ENCODE data around the gene SUGP1.

SUGP1 gene

GRCh38 chr19:19294914-19295313, 25.4 kb downstream of the SUGP1 start:
- no peak for DNase-seq

- no peak for DNase-seq
Measured at GRCh38 chr19:19292607-19293006, 27.7 kb downstream of the SUGP1 start.

GRCh38 chr19:19285686-19286085, 34.6 kb downstream of the SUGP1 start:
- DNase-seq, result no peak

- DNase-seq, result no peak
Measured at GRCh38 chr19:19280561-19280960, 39.7 kb downstream of the SUGP1 start.

GRCh38 chr19:19279853-19280252, 40.5 kb downstream of the SUGP1 start:
- DNase-seq, result no peak

GRCh38 chr19:19279062-19279612, 41.2 kb downstream of the SUGP1 start:
- DNase-seq, result no peak

GRCh38 chr19:19278315-19278714, 42.0 kb downstream of the SUGP1 start:
- no peak for DNase-seq

- DNase-seq, result no peak
Measured at GRCh38 chr19:19276851-19277250, 43.5 kb downstream of the SUGP1 start.

- no peak for DNase-seq
Measured at GRCh38 chr19:19276386-19276785, 43.9 kb downstream of the SUGP1 start.

GRCh38 chr19:19274716-19275565, 45.4 kb downstream of the SUGP1 start:
- DNase-seq, result no peak

- DNase-seq, result no peak
Measured at GRCh38 chr19:19274146-19274545, 46.2 kb downstream of the SUGP1 start.

GRCh38 chr19:19271828-19272599, 48.3 kb downstream of the SUGP1 start:
- DNase-seq, result no peak

- DNase-seq, result no peak
Measured at GRCh38 chr19:19270749-19271571, 49.3 kb downstream of the SUGP1 start.

GRCh38 chr19:19269952-19270694, 50.2 kb downstream of the SUGP1 start:
- DNase-seq, result no peak

GRCh38 chr19:19268453-19269385, 51.6 kb downstream of the SUGP1 start:
- DNase-seq, result no peak

GRCh38 chr19:19267305-19267704, 53.0 kb downstream of the SUGP1 start:
- DNase-seq, result no peak

- no peak for DNase-seq
Measured at GRCh38 chr19:19263886-19264487, 56.3 kb downstream of the SUGP1 start.

- no peak for DNase-seq
Measured at GRCh38 chr19:19262190-19263057, 57.9 kb downstream of the SUGP1 start.

Data from CD4-positive, alpha-beta T cell treated with Interferon alpha-2 for 1 hour (primary cell).